Panc1 (cell line): ENCODE results near the gene GRHL1.

Experiments
- CTCF ChIP-seq: fragments of 450-650 bp; IDR thresholded peaks from 2 replicates; pipeline ENCODE4 v1.5.1; 2017; ENCODE audit warnings: mild to moderate bottlenecking
- POLR2AphosphoS5 ChIP-seq: IDR thresholded peaks from 2 replicates; pipeline ENCODE4 v1.6.1; 2012; ENCODE audit warnings: mild to moderate bottlenecking, low read depth, low read length, moderate library complexity
- REST ChIP-seq, 2 experiments: IDR thresholded peaks; 2 replicates each; pipeline ENCODE4 v1.6.1; 2011 to 2012; ENCODE audit warnings: low read depth in 2 of 2, control low read depth in 1 of 2, low read length in 1 of 2, mild to moderate bottlenecking in 1 of 2, moderate library complexity in 1 of 2; ENCODE audit not compliant: insufficient read depth in 1 of 2
- TCF7L2 ChIP-seq: IDR thresholded peaks from 2 replicates; pipeline ENCODE4 v1.6.1; 2011; ENCODE audit warnings: mild to moderate bottlenecking, low read depth, low read length, inconsistent platforms

- TF ChIP-seq CTCF: no peak
- TF ChIP-seq POLR2AphosphoS5: no peak
- TF ChIP-seq TCF7L2: no peak
- no peak for TF ChIP-seq REST (IDR thresholded peaks at IDR 0.05; ENCODE audit: insufficient read depth in 1 of 2, low read depth in 2 of 2, low read length in 1 of 2)
Measured at GRCh38 chr2:10030311-10030736, 78.8 kb downstream of the GRHL1 start.
